MM.1S (cell line): ENCODE data around the gene PKHD1.
"Not testable (repeated sequence)": the region's sequence is repeated elsewhere in the genome, so short reads cannot be mapped to it uniquely, and the experiment has no call there.

Experiments
- DNase-seq: peaks from one replicate; pipeline ENCODE4 v3.0.0-alpha.2; 2015
- H2AFZ ChIP-seq: fragments of 300-600 bp; sonication (generic); 2 replicates; pipeline ENCODE4 v1.6.0; 2016; ENCODE audit warnings: antibody characterized with exemption, low read length
- H3F3A ChIP-seq: fragments of 300-600 bp; sonication (generic); 2 replicates; pipeline ENCODE4 v1.6.1; 2016; ENCODE audit warnings: mild to moderate bottlenecking, antibody characterized with exemption, low read length, moderate library complexity, mixed read lengths; ENCODE audit not compliant: insufficient read depth
- H3K27ac ChIP-seq: fragments of 300-600 bp; sonication (generic); 2 replicates; pipeline ENCODE4 v1.5.1; 2016; ENCODE audit warnings: mild to moderate bottlenecking, low read length
- H3K27me3 ChIP-seq: fragments of 300-600 bp; sonication (generic); replicated peaks from 2 replicates; pipeline ENCODE4 v1.6.0; 2016; ENCODE audit warnings: low read length; ENCODE audit not compliant: insufficient read depth
- H3K36me3 ChIP-seq: fragments of 300-600 bp; sonication (generic); replicated peaks from 2 replicates; pipeline ENCODE4 v1.6.1; 2016; ENCODE audit warnings: mild to moderate bottlenecking, low read length, mixed read lengths; ENCODE audit not compliant: insufficient read depth
- H3K4me1 ChIP-seq: fragments of 300-600 bp; sonication (generic); 2 replicates; pipeline ENCODE4 v1.6.1; 2016; ENCODE audit warnings: low read length, mixed read lengths
- H3K4me2 ChIP-seq: fragments of 300-600 bp; sonication (generic); 2 replicates; pipeline ENCODE4 v1.6.0; 2016; ENCODE audit warnings: low read depth, low read length
- H3K4me3 ChIP-seq: fragments of 300-600 bp; sonication (generic); 2 replicates; pipeline ENCODE4 v1.5.1; 2016; ENCODE audit warnings: low read length, mixed read lengths
- H3K79me2 ChIP-seq: fragments of 300-600 bp; sonication (generic); 2 replicates; pipeline ENCODE4 v1.6.1; 2016; ENCODE audit warnings: mixed run types, low read length, mixed read lengths
- H3K9ac ChIP-seq: fragments of 300-600 bp; sonication (generic); 2 replicates; pipeline ENCODE4 v1.6.1; 2016; ENCODE audit warnings: low read length, mixed read lengths
- H3K9me2 ChIP-seq: fragments of 300-600 bp; sonication (generic); replicated peaks from 2 replicates; pipeline ENCODE4 v1.6.1; 2016; ENCODE audit warnings: mild to moderate bottlenecking, low read length, mixed read lengths; ENCODE audit not compliant: insufficient read depth
- H3K9me3 ChIP-seq: fragments of 300-600 bp; sonication (generic); replicated peaks from 2 replicates; pipeline ENCODE4 v1.6.1; 2016; ENCODE audit warnings: mild to moderate bottlenecking, low read length, mixed read lengths; ENCODE audit not compliant: insufficient read depth
- H4K20me1 ChIP-seq: fragments of 300-600 bp; sonication (generic); 2 replicates; pipeline ENCODE4 v1.6.1; 2016; ENCODE audit warnings: mild to moderate bottlenecking, low read length, moderate library complexity, mixed read lengths; ENCODE audit not compliant: insufficient read depth
- EZH2 ChIP-seq: fragments of 300-600 bp; sonication (generic); optimal IDR thresholded peaks from 2 replicates; pipeline ENCODE3; 2017; ENCODE audit warnings: low read depth, mild to moderate bottlenecking, antibody characterized with exemption, low read length, mixed read lengths
- EZH2phosphoT487 ChIP-seq: fragments of 300-600 bp; sonication (generic); IDR thresholded peaks from 2 replicates; pipeline ENCODE4 v1.6.1; 2018; ENCODE audit warnings: antibody characterized with exemption, low read length
- TF ChIP-seq, protein P1 (sequence below): fragments of 300-600 bp; sonication (generic); IDR thresholded peaks from 2 replicates; pipeline ENCODE4 v1.5.1; 2016; ENCODE audit warnings: antibody characterized with exemption, low read length, mixed read lengths

PKHD1 gene

DNA sequence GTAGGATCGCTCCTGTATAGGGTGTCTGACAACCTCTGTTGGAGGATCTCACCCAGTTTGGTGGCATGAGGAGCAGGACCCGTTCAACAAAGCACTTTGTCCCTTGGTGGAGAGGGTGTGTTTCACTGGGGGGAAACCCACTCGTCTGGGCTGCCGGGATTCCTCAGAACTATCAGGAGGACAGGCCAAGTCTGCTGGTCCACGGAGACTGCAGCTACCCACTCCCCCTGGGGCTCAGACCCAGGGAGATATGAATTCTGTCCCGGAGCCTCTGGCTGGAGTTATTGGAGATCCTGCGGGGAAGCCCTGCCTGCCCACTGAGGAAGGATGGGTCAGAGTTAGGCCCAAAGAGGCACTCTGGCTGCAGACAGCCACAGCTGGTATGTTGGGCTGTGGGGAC, 233.1 kb downstream of the PKHD1 start:
- H3K27me3 ChIP-seq = no peaks in the 10 kb centered on the region
- no peak overlapping the region for H3K4me2 ChIP-seq
- H3F3A ChIP-seq = no peaks in the 10 kb centered on the region
- no peaks in the 10 kb centered on the region for H3K4me1 ChIP-seq
- H3K9me3 ChIP-seq = no peaks in the 10 kb centered on the region
- TF ChIP-seq, protein P1, sequence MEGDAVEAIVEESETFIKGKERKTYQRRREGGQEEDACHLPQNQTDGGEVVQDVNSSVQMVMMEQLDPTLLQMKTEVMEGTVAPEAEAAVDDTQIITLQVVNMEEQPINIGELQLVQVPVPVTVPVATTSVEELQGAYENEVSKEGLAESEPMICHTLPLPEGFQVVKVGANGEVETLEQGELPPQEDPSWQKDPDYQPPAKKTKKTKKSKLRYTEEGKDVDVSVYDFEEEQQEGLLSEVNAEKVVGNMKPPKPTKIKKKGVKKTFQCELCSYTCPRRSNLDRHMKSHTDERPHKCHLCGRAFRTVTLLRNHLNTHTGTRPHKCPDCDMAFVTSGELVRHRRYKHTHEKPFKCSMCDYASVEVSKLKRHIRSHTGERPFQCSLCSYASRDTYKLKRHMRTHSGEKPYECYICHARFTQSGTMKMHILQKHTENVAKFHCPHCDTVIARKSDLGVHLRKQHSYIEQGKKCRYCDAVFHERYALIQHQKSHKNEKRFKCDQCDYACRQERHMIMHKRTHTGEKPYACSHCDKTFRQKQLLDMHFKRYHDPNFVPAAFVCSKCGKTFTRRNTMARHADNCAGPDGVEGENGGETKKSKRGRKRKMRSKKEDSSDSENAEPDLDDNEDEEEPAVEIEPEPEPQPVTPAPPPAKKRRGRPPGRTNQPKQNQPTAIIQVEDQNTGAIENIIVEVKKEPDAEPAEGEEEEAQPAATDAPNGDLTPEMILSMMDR = no peak
- no peak for TF ChIP-seq EZH2
- no peak for TF ChIP-seq EZH2phosphoT487
- H2AFZ ChIP-seq = no peak overlapping the region
- no peaks in the 10 kb centered on the region for H3K36me3 ChIP-seq
- no peak for DNase-seq
- H4K20me1 ChIP-seq = no peaks in the 10 kb centered on the region
- H3K79me2 ChIP-seq = no peaks in the 10 kb centered on the region
- H3K9me2 ChIP-seq = no peaks in the 10 kb centered on the region
- no peak overlapping the region for H3K9ac ChIP-seq
- H3K4me3 ChIP-seq = no peak overlapping the region
- H3K27ac ChIP-seq = no peak overlapping the region

- not testable (repeated sequence) for H3K9me2 ChIP-seq, H3K79me2 ChIP-seq, DNase-seq, H3K36me3 ChIP-seq, H4K20me1 ChIP-seq, H3K4me1 ChIP-seq, H3K9me3 ChIP-seq, H3K27ac ChIP-seq, H3F3A ChIP-seq, H3K27me3 ChIP-seq, H3K9ac ChIP-seq, H2AFZ ChIP-seq, H3K4me2 ChIP-seq, H3K4me3 ChIP-seq
These were observed 234.3 kb downstream of the PKHD1 start for GRCh38 chr6:51853109-51853508.

DNA sequence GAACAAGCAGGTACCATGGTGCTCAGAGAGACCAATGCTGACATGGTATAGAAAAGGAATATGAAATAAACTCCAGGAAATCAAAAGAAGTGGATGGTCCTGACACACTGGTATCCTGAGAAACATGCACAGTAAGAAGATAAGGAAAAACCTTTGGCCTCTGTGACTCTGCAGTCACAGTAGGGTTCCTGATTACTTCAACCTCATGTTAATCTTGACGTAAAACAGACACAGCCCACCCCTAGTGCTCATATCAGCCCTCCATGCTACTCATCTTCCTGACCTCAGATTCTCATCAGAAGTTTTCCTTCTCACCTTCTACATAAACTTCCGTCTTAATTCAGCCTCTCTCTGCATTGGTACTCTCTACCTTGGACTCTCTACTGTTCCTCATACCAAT, 240.9 kb downstream of the PKHD1 start:
- H2AFZ ChIP-seq = no peak overlapping the region
- H3K4me3 ChIP-seq = no peak overlapping the region
- no peaks in the 10 kb centered on the region for H3K9me2 ChIP-seq
- no peaks in the 10 kb centered on the region for H3K36me3 ChIP-seq
- TF ChIP-seq EZH2 = no peak
- no peak for TF ChIP-seq EZH2phosphoT487
- TF ChIP-seq, protein P1 = no peak
- no peak overlapping the region for H3K9ac ChIP-seq
- H3K4me2 ChIP-seq = no peak overlapping the region
- no peaks in the 10 kb centered on the region for H3F3A ChIP-seq
- no peaks in the 10 kb centered on the region for H3K4me1 ChIP-seq
- no peaks in the 10 kb centered on the region for H3K9me3 ChIP-seq
- no peak overlapping the region for H3K27ac ChIP-seq
- H3K79me2 ChIP-seq = no peaks in the 10 kb centered on the region
- DNase-seq = no peak
- H3K27me3 ChIP-seq = no peaks in the 10 kb centered on the region
- H4K20me1 ChIP-seq = no peaks in the 10 kb centered on the region

- Histone ChIP-seq H3K9me3 (no peaks in the 10 kb centered on the region), H3K27ac (no peak overlapping the region), H3K9ac (no peak overlapping the region), H3K79me2 (no peaks in the 10 kb centered on the region), H3K4me3 (no peak overlapping the region), H3K4me2 (no peak overlapping the region), H3K4me1 (no peaks in the 10 kb centered on the region), H3K27me3 (no peaks in the 10 kb centered on the region), H2AFZ (no peak overlapping the region), H3K9me2 (no peaks in the 10 kb centered on the region), H3K36me3 (no peaks in the 10 kb centered on the region), H3F3A (no peaks in the 10 kb centered on the region), H4K20me1 (no peaks in the 10 kb centered on the region)
- DNase-seq = peak; percentile 22
- TF ChIP-seq, protein P1 = peak; percentile 50
- TF ChIP-seq EZH2 (no peak), EZH2phosphoT487 (no peak)
These were observed 243.1 kb downstream of the PKHD1 start for GRCh38 chr6:51844336-51844735.
